Measurements from ENCODE around the gene BNIP5.

BNIP5 gene

DNA sequence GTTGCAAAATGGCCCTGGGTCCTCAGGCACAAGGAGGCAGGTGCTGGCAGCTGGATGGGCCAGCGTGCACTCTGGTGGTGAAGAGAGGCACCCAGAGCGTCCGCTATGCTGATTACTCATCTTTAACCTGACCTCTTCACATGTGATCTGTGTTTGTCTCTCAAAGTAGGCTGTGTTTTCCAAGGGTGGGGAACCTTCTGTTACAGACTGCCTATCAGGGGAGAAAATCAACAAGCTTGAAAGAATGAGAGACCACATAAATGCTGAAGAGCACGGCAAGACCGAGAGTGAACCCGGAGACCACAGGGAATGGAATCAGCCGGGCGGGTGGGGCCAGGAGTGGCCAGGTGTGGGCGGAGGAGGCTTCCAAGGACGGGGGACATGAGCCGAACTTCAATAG, 16.2 kb downstream of the BNIP5 start:
- no peak for DNase-seq

- no peak for DNase-seq
These were observed 16.9 kb downstream of the BNIP5 start for GRCh38 chr6:36319821-36320220.

GRCh38 chr6:36319436-36319762, 17.3 kb downstream of the BNIP5 start:
- no peak for DNase-seq

GRCh38 chr6:36318690-36319435, 17.8 kb downstream of the BNIP5 start:
- no peak for DNase-seq

GRCh38 chr6:36317623-36318022, 19.1 kb downstream of the BNIP5 start:
- no peak for DNase-seq

DNA sequence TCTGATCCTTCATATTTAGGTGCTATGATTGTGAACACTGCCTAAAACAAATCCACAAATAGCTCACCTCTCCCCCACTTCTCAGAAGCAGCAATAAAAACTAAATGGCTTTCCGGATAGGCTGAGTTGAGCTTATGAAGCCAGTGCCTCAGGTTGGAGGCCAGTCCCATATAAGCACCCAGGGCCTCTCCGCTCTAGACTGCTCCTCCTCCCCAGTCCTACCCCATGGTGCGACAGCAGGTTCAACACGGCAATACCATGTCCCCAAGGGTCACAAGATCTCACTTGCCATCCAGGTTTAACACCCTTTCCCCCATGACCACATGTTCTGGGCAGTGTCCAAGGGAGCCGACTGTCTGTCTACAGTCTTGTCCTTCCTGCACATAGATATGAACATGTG, 20.8 kb downstream of the BNIP5 start:
- no peak for DNase-seq

GRCh38 chr6:36314221-36315014, 22.3 kb downstream of the BNIP5 start:
- no peak for DNase-seq

GRCh38 chr6:36313649-36313936, 23.1 kb downstream of the BNIP5 start:
- no peak for DNase-seq

- DNase-seq, result no peak
These were observed 23.6 kb downstream of the BNIP5 start for GRCh38 chr6:36312854-36313648.

GRCh38 chr6:36309900-36310299, 26.8 kb downstream of the BNIP5 start:
- no peak for DNase-seq

DNA sequence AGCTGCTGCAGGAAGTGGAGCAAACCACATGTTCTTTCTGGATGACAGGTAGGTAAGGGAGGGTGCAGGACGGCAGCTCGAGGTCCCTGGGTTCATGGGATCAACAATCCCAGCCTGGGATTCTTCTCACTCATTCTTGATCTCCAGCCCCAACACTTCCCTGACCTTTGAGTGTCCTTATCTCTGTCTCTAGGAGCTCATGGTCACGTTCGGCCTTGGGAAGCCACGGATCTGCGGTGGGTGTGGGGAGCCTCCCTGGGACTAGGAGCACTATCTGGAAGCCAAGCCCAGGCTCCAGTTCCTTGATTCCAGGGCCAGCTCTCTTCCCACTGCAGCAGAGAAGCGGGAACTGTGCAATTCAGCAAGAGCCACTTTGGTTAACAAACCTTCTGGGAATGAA, 27.5 kb downstream of the BNIP5 start:
- DNase-seq, result no peak

DNA sequence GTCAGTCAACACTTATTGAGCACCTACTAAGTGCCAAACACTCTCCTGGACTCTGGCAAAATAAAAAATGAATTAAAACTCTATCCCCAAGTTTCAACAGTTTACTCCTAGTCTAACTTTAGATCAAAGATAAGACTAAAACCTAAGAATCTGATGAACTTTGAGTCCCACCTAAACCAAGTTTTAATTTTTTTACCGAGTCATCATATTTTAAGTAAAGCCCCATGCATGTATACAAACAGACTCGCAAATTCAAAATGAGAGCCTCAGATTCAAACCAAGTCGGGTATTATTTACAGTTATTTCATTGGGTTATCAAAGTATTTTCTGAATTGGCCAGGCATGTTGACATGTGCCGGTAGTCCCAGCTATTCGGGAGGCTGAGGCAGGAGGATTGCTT, 28.2 kb downstream of the BNIP5 start:
- DNase-seq, result no peak

GRCh38 chr6:36306375-36306774, 30.3 kb downstream of the BNIP5 start:
- DNase-seq, result no peak

- DNase-seq, result no peak
These were observed 30.8 kb downstream of the BNIP5 start for GRCh38 chr6:36305885-36306284.

- peak; percentile 88 for DNase-seq
These were observed 34.3 kb downstream of the BNIP5 start for GRCh38 chr6:36302227-36302976.

DNA sequence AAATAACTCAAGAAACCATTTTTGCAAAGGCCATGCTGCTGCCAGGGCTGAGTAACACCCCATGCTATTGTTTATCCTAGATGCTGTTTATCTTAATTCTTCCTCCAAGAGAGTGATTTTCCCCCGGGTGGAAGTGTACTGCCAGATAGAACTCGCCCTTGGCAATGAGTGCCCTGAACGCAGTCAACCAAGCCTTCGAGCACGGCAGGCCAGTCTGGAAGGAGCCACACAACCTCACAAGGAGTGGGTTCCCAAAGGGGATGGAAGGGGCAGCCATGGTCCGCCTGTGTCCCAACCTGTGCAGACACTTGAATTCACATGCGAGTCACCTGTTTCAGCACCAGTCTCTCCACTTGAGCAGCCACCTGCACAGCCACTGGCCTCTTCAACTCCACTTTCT, 34.9 kb downstream of the BNIP5 start:
- no peak for DNase-seq

DNA sequence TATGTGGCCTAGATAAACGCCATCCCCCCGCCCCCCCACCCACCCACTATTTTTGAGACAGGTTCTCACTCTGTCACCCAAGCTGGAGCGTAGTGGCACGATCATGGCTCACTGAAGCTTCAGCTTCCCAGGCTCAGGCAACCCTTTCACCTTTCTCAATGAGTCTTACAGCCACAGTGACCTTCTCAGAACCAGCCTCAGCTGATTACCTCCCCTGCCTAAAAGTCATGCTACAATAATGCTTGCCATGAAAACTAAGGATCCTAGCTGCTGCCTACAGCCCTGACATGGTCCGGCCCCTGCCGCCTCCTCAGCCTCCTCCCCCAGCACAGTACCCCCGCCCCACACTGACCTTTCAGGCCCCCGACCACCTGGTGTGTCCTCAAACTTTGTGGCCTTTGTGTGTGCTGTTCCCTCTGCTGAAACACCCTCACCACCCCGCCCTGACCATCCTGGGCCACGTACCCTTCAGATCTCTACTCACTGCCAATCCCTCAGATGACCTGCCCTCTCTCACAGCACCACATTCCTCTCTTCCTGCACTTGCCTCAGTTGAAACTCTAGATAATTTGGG, 35.5 kb downstream of the BNIP5 start:
- DNase-seq, result no peak

- DNase-seq, result no peak
These were observed 38.7 kb downstream of the BNIP5 start for GRCh38 chr6:36298027-36298426.

- no peak for DNase-seq
These were observed 39.2 kb downstream of the BNIP5 start for GRCh38 chr6:36297511-36297910.

DNA sequence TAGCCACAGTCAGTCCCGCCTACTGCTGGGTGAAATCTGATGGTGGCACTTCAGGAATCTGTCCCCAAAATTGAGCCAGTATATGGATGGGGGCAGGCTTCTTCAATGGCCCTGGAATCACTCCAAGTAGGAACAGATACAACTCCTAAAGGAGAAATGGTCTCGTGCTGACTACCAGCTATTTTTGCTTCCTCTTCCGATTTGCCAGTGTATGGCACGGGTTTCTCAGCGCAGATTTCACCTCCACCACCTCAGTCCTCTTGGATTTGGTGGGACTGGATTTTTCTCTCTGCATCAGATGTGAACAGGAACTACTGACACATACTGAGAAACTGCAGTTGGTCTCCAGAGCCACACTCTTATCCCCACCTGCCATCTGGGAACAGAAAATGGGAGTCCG, 39.6 kb downstream of the BNIP5 start:
- DNase-seq, result no peak

GRCh38 chr6:36296240-36296639, 40.4 kb downstream of the BNIP5 start:
- DNase-seq, result no peak

DNA sequence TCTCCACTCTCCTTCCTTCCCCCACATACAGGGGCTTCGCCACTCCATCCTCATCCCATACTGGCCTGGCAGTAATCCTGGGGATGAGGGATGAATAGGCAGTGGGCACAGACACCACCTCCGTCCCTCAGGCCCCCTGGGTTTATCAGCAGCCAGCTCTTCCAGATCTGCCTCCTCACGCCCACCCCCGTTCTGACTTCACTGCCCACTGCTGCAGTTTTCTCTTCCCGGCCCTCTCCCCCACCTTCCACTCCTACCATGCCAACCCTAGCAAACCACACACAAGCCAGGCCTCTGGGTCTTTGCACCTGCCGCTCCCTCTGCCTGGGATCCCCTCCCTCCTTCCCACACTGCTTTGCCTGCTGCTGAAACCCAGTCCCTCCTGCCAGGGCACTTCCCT, 44.5 kb downstream of the BNIP5 start:
- DNase-seq, result no peak

Data from stimulated activated CD4-positive, alpha-beta T cell treated with anti-CD3 and anti-CD28 coated beads, Interleukin-4, amount 100 ng/mL, for 1 hour (primary cell).